ENCODE measurements around the gene KLHL30. TPM values are rescaled to one million over a fixed set of nuclear protein-coding genes. Genes with fewer than 3 reads are reported as not detected.

The KLHL30 gene
- total and polyA plus RNA-seq, 5 experiments from 2014 or later: not detected

- no peak overlapping the region for H3K27ac Mint-ChIP-seq
- H3K4me3 Mint-ChIP-seq: no peak overlapping the region
- H3K27me3 Mint-ChIP-seq: peaks cover 0 to 11% (median 2%) of the 10 kb centered on the region in 5 donors
- H3K4me1 Mint-ChIP-seq: peaks cover 0 to 2% (median 0%) of the 10 kb centered on the region in 4 donors
- peaks cover 0 to 10% (median 6%) of the 10 kb centered on the region in 3 donors for H3K36me3 Mint-ChIP-seq
- ATAC-seq: no peak
- POLR2A ChIA-PET: no interaction called here
- DNase-seq: peak in 2 of 10 donors; percentile 1 to 56
- peaks cover 0 to 15% (median 9%) of the 10 kb centered on the region in 9 donors for H3K9me3 Mint-ChIP-seq
These were observed 21.0 kb upstream of the KLHL30 start for GRCh38 chr2:238117199-238118154.

- H3K36me3 Mint-ChIP-seq: no peaks in the 10 kb centered on the region
- DNase-seq (peak in 1 of 10 donors; percentile 1), ATAC-seq (no peak)
- H3K9me3 Mint-ChIP-seq: no peaks in the 10 kb centered on the region
- H3K27ac Mint-ChIP-seq: no peak overlapping the region
- H3K4me3 Mint-ChIP-seq: no peak overlapping the region
- no peaks in the 10 kb centered on the region for H3K4me1 Mint-ChIP-seq
- peaks cover 0 to 11% (median 2%) of the 10 kb centered on the region in 5 donors for H3K27me3 Mint-ChIP-seq
- POLR2A ChIA-PET: no interaction called here
These were observed 18.6 kb upstream of the KLHL30 start for GRCh38 chr2:238119756-238120462.

- Mint-ChIP-seq H3K4me1 (no peaks in the 10 kb centered on the region), H3K36me3 (no peaks in the 10 kb centered on the region), H3K9me3 (no peaks in the 10 kb centered on the region), H3K4me3 (no peak overlapping the region), H3K27me3 (peaks cover 0 to 11% (median 2%) of the 10 kb centered on the region in 5 donors), H3K27ac (no peak overlapping the region)
- POLR2A ChIA-PET: no interaction called here
- ATAC-seq (no peak), DNase-seq (no peak)
These were observed 17.8 kb upstream of the KLHL30 start for GRCh38 chr2:238120463-238121298.

- DNase-seq (peak in 1 of 10 donors; percentile 0), ATAC-seq (no peak)
- Mint-ChIP-seq H3K4me3 (no peak overlapping the region), H3K4me1 (no peaks in the 10 kb centered on the region), H3K9me3 (no peaks in the 10 kb centered on the region), H3K27me3 (peaks cover 0 to 11% (median 2%) of the 10 kb centered on the region in 5 donors), H3K36me3 (no peaks in the 10 kb centered on the region), H3K27ac (no peak overlapping the region)
- POLR2A ChIA-PET: no interaction called here
These were observed 16.8 kb upstream of the KLHL30 start for GRCh38 chr2:238121511-238122286.

GRCh38 chr2:238122287-238123217, 15.9 kb upstream of the KLHL30 start:
- peak in 2 of 10 donors; percentile 1 to 47 for DNase-seq
- H3K9me3 Mint-ChIP-seq: no peaks in the 10 kb centered on the region

GRCh38 chr2:238123218-238123971, 15.1 kb upstream of the KLHL30 start:
- H3K36me3 Mint-ChIP-seq: no peaks in the 10 kb centered on the region
- peaks cover 0 to 8% (median 0%) of the 10 kb centered on the region in 5 donors for H3K27me3 Mint-ChIP-seq
- H3K4me1 Mint-ChIP-seq: no peaks in the 10 kb centered on the region
- ATAC-seq (no peak), DNase-seq (no peak)
- H3K4me3 Mint-ChIP-seq: no peak overlapping the region
- POLR2A ChIA-PET: no interaction called here
- no peaks in the 10 kb centered on the region for H3K9me3 Mint-ChIP-seq
- no peak overlapping the region for H3K27ac Mint-ChIP-seq

More at GRCh38 chr2:238122287-238123217, 15.9 kb upstream of the KLHL30 start:
- no peaks in the 10 kb centered on the region for H3K4me1 Mint-ChIP-seq
- no peak overlapping the region for H3K27ac Mint-ChIP-seq
- no peaks in the 10 kb centered on the region for H3K36me3 Mint-ChIP-seq
- ATAC-seq: no peak
- POLR2A ChIA-PET: no interaction called here
- no peak overlapping the region for H3K4me3 Mint-ChIP-seq
- peaks cover 0 to 11% (median under 1%) of the 10 kb centered on the region in 5 donors for H3K27me3 Mint-ChIP-seq

GRCh38 chr2:238123991-238124470, 14.4 kb upstream of the KLHL30 start:
- Mint-ChIP-seq H3K27ac (peak overlapping the region in 1 of 10 donors; percentile 8), H3K36me3 (no peaks in the 10 kb centered on the region), H3K4me1 (no peaks in the 10 kb centered on the region), H3K9me3 (no peaks in the 10 kb centered on the region), H3K27me3 (peaks cover 0 to 2% (median 0%) of the 10 kb centered on the region in 5 donors), H3K4me3 (no peak overlapping the region)
- DNase-seq (no peak), ATAC-seq (no peak)
- POLR2A ChIA-PET: no interaction called here

- Mint-ChIP-seq H3K27me3 (no peaks in the 10 kb centered on the region), H3K4me3 (no peak overlapping the region), H3K4me1 (no peaks in the 10 kb centered on the region), H3K27ac (peak overlapping the region in 2 of 10 donors; percentile 8 to 29), H3K9me3 (no peaks in the 10 kb centered on the region), H3K36me3 (no peaks in the 10 kb centered on the region)
- DNase-seq (no peak), ATAC-seq (no peak)
- POLR2A ChIA-PET: no interaction called here
These were observed 13.9 kb upstream of the KLHL30 start for GRCh38 chr2:238124488-238125126.

GRCh38 chr2:238125127-238125885, 13.2 kb upstream of the KLHL30 start:
- Mint-ChIP-seq H3K9me3 (no peaks in the 10 kb centered on the region), H3K27ac (no peak overlapping the region), H3K4me1 (no peaks in the 10 kb centered on the region), H3K27me3 (no peaks in the 10 kb centered on the region), H3K36me3 (no peaks in the 10 kb centered on the region), H3K4me3 (no peak overlapping the region)
- POLR2A ChIA-PET: no interaction called here
- DNase-seq: no peak
- no peak for ATAC-seq

GRCh38 chr2:238126338-238126737, 12.1 kb upstream of the KLHL30 start:
- H3K4me1 Mint-ChIP-seq: no peaks in the 10 kb centered on the region
- H3K27me3 Mint-ChIP-seq: no peaks in the 10 kb centered on the region
- DNase-seq (no peak), ATAC-seq (no peak)
- no peak overlapping the region for H3K4me3 Mint-ChIP-seq
- POLR2A ChIA-PET: no interaction called here
- no peak overlapping the region for H3K27ac Mint-ChIP-seq
- no peaks in the 10 kb centered on the region for H3K36me3 Mint-ChIP-seq
- H3K9me3 Mint-ChIP-seq: no peaks in the 10 kb centered on the region

Data from naive thymus-derived CD8-positive, alpha-beta T cell (primary cell).